HG03280 (cell line): Measurements from ENCODE around the gene GGNBP2.

Experiments
- ATAC-seq: cut with Tn5 transposase; IDR thresholded peaks from one replicate; pipeline ENCODE4 v1.9.1; 2021; ENCODE audit warnings: mild to moderate bottlenecking, moderate library complexity; ENCODE audit not compliant: unreplicated experiment

Gene GGNBP2

DNA sequence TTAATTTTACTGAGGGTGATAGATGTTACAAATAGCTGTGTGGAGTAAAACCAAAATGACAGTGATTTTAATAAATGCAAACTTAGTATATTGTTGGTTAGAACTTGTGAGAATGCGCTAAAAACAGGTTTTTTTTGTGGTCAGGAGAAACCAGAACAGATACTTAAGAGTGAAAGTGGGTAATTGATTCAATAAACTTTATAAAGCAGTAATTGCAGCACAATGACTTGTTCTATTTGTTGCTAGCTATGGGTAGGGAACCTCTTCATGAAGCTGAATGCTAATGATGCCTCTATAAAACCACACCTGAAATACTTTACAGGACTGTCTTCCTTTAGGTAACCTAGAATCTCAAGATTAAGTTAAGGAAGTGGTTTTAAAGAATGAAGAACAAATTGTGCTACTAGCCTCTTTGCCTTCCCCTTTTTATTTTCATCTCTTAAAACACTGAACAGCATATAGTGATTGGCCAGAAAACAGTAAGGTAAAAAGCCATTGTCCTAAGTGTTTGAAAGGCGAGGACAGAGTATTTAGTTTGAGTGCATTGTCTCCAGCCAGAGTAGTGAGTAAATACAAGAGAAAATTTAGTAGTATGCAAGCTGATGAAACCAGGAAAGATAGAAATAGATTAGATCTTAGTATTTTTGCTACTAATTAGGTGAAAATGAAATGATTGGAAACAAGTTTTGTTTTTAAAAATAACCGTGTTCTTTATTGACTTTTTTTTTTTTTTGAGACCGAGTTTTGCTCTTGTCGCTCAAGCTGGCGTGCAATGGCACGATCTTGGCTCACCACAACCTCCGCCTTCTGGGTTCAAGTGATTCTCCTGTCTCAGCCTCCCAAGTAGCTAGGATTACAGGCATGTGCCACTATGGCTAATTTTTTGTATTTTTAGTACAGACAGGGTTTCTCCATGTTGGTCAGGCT, 6.0 kb downstream of the GGNBP2 start:
- ATAC-seq: no peak

GRCh38 chr17:36553459-36553858, 8.7 kb downstream of the GGNBP2 start:
- ATAC-seq: no peak

DNA sequence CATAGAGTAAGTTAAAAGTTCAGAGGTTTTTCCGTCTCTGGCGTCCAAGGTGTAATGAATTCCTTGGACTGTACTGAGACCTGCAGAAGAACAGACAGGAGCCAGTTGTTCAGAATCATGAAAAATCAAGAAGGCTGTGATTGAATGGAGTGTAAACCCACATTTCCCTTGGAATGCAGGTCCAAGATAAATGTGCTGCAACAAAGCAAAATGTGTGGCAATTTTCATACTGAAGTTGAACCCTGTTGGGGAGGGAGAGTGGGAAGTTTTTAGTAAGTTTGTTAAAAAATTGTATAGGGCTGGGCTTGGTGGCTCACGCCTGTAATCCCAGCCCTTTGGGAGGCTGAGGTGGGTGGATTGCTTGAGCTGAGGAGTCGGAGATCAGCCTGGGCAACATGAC, 21.4 kb downstream of the GGNBP2 start:
- ATAC-seq: no peak

GRCh38 chr17:36575028-36575427, 30.3 kb downstream of the GGNBP2 start:
- ATAC-seq: no peak

DNA sequence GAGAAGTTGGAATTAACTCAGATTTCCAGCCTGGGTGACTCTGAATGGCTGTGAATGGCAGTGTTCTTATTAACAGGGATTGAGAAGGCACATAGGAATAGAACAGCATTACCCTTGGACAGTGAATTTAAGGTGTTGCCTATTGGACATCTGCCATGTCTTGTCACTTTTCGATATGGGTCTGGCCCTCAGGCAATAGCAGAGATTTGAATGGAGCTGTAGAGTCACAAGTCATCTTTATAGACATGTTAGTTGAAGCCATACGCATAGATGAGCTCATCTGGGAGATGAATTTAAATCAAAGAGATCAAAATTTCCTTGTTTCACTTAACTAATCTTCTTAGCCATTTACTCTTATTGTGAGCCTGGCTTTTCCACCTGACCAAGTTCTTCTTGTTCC, 32.1 kb downstream of the GGNBP2 start:
- no peak for ATAC-seq

DNA sequence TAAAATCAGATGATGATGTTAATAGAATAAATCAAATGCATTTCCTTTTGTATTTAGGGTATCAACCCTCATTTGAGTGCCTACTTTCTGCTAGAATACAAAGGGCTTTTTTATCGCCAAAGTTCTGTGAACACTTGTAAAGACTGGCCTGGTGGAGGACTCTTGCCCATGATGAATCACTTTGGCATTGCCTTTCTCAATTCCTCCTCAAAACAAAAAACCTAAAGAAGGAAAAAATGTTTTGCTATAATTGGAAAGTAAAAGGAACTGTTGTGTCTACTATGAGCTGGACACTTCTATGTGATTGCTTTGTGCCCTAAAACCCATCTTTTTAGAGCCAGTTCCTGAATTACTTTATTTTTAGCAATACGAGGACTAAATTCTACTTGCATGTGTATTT, 34.0 kb downstream of the GGNBP2 start:
- no peak for ATAC-seq

- ATAC-seq: no peak
These were observed 39.1 kb downstream of the GGNBP2 start for GRCh38 chr17:36583787-36584186.

DNA sequence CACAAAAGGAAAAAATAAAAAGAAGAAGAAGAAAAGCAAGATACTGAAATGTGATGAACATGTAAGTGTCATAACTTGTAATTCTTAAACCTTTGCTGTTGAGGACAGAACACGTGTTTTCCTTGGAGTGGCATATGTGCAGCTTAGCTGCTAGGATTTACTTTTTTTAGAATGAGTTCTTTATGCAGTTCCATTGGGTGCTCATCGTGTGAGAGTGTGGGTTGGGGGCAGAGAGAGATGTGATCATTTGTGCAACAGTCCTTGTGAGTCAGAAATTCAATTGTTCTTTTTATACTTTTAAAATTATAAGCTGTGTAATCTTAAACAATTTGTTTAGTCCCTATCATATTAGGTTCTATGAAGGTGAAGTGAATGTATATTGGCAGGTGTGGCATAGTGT, 41.4 kb downstream of the GGNBP2 start:
- ATAC-seq: no peak

GRCh38 chr17:36590082-36590481, 45.4 kb downstream of the GGNBP2 start:
- ATAC-seq: no peak

- ATAC-seq: peak; percentile 84
These were observed 47.0 kb downstream of the GGNBP2 start, which contains the start of gene DHRS11 for GRCh38 chr17:36591434-36592315. TSS of gene DHRS11 (plus strand) at chr17:36591879. CDS start at chr17:36592010, 131 bp downstream.

DNA sequence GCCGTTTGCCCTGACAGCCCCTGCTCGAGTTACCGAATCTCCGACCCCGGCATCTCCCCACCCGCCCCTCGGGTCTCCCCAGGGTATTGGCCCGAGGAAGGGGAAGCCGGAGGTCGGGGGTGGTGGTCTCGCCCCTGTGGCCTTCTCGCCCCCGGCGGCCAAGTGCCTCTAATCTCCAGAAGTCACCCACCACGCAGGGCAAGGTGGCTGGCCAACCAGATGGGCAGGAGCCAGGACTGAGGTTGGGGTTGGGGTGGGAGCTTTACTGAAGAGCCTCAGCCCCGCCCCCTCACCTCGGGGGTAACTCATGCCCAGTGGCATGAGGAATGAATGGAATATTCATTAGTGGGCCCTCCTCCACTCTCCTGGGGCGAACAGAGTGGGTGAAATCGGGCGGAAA, 47.6 kb downstream of the GGNBP2 start:
- peak; percentile 17 for ATAC-seq

- ATAC-seq: no peak
These were observed 48.1 kb downstream of the GGNBP2 start for GRCh38 chr17:36592716-36593321.

DNA sequence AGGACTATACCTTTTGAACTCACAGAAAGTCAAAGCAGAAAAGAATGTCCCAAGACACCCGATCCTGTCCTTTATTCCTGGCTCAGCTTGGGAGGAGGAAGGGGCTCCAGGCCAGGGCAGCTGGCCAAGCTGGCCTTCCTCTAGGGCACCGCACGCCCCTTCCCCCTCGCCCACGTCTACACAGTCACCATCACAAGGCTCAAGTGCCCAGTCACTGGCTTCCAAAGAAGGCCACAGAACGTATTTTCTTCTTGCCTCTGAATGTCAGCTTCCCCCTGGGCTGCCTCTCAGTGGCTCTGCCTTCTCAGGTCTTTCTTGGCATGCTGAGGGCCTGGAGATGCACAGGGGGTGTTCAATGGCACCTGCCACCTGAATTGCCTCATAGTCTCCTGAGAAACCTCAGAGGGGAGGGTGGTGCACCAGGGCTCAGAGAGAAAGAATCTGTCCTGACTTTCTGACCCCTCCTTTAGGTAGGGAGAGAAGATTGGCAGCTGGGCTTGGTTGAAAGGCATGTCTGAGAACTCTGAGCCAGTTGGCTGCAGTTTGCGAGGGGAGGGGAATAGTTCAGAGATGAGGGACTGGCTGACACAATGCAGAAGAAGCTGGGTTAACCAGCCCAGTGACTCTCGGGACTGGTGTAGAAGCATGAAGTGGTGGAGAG, 49.1 kb downstream of the GGNBP2 start:
- no peak for ATAC-seq

GRCh38 chr17:36594626-36595401, 50.1 kb downstream of the GGNBP2 start:
- ATAC-seq: no peak

- ATAC-seq: no peak
These were observed 52.5 kb downstream of the GGNBP2 start for GRCh38 chr17:36597226-36597625.

- no peak for ATAC-seq
These were observed 53.4 kb downstream of the GGNBP2 start for GRCh38 chr17:36597866-36598777.

DNA sequence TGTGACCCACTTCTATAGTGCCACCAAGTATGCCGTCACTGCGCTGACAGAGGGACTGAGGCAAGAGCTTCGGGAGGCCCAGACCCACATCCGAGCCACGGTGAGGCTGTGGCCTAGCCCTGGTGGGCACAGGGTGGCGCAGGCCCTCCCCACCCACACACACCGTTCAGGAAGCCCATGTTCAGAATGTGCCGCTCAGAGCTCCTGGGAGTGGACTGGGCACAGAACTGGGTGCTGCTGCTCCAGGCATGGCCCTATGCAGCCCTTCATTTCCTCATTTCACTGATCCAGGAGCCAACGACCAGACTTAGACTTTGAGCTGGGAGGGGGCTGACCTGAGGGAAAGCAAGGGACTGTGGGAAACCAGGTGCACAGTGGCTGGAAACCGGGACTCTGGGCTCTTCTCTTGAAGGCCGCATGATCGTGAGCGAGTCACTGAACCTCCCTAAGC, 54.3 kb downstream of the GGNBP2 start:
- ATAC-seq: no peak

DNA sequence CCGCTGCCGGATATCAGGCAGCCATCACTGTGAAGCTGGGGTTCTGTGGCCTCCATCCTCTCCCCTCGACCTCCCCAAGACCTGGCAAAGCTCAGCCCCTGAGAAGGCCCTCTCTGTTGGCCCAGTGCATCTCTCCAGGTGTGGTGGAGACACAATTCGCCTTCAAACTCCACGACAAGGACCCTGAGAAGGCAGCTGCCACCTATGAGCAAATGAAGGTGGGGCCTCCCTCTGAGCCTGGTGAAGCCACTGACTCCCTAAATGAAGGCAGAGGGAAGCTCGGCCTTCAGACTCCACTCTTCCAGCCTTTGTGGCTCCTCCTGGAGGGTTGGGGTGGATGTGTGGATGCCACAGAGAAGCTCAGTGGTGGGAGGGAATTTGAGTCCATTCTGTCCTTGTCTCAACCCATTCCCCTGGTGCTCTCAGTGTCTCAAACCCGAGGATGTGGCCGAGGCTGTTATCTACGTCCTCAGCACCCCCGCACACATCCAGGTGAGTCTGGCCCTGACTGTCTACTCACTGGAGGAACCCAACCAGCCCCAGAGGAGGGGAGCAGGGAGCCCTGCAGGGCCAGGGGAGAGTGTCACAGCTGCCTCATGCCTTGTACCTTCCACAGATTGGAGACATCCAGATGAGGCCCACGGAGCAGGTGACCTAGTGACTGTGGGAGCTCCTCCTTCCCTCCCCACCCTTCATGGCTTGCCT, 55.0 kb downstream of the GGNBP2 start:
- no peak for ATAC-seq
